Stimulated activated CD4-positive, alpha-beta T cell treated with anti-CD3 and anti-CD28 coated beads, Interleukin-4, amount 100 ng/mL, for 1 hour (primary cell): ENCODE data around the gene ZNF511.

Experiments
- DNase-seq: peaks from one replicate; pipeline ENCODE4 v3.0.0-alpha.2; 2020

Gene ZNF511

GRCh38 chr10:133274751-133275683 is 33.7 kb upstream of the ZNF511 start:
- DNase-seq, result peak; percentile 83

DNA sequence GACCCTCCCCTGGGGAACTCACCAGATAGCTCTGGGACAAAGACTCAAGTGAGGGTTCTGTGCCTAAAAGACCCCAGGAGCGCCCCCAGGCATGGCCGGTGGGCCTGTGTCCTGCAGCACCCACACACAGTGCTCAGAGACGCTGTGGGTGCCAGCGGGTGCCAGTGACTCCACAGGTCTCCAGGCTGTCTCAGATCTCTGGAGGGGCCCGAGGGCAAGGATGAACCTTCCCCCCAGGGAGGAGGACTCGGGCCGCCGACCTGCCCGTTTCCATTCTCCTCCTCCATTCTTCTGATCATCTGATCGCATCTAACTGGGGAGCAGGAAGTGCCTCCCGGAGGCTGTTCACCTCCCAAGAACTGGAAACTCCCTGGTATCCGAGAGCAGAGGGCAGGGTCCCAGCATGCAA is 33.0 kb upstream of the ZNF511 start:
- peak; percentile 53 for DNase-seq

DNA sequence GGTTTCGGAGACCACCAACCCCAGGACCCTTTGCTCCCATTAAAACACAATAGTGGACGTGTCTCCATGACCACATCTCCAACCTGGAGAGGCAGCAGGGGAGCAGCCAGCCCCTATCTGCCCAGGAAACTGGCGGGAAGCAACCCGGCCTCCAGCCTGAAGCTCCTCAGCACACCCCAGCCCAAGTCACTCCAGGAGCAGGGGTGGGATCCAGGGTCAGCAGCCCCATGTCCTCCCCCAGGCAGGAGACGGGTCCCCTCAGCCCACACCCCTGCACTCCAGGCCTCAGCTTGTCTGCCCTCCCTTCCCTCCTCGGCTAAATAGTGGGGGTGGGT is 32.6 kb upstream of the ZNF511 start:
- DNase-seq, result no peak

- DNase-seq, result peak; percentile 72
Observed at GRCh38 chr10:133276435-133277201, 32.1 kb upstream of the ZNF511 start, which contains the start of gene ADAM8. TSS of gene ADAM8 (minus strand) at chr10:133276868. CDS start at chr10:133276817, 51 bp downstream.

- no peak for DNase-seq
Observed at GRCh38 chr10:133277277-133277992, 31.3 kb upstream of the ZNF511 start.

DNA sequence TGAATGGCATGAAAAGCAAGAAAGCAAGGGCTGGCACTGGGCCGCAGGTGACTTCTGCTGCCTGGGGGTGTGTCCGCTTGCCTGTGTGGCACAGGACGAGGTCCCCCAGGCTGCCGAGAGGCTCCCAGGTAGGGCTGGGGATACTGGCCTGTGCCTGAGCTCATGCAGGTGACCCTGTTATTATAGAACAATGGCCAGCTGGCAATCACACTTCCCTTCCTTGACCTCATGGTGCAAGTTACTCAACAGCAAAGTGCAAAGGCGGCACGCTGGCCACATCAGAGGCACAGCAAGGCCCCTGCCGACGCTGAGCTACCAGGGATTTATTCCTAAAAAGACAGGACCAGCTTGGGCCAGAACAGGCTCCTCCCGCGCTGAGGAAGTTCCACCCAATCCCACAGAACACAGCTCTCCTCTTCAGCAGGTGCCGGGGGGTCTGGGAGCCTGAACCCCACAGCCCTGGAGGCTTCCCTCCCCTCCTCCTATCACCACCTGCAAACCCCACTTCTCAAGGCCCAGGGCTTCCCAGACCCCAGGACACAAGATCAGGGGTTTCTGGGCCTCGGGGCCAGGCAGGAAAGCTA is 30.6 kb upstream of the ZNF511 start:
- DNase-seq, result no peak

DNA sequence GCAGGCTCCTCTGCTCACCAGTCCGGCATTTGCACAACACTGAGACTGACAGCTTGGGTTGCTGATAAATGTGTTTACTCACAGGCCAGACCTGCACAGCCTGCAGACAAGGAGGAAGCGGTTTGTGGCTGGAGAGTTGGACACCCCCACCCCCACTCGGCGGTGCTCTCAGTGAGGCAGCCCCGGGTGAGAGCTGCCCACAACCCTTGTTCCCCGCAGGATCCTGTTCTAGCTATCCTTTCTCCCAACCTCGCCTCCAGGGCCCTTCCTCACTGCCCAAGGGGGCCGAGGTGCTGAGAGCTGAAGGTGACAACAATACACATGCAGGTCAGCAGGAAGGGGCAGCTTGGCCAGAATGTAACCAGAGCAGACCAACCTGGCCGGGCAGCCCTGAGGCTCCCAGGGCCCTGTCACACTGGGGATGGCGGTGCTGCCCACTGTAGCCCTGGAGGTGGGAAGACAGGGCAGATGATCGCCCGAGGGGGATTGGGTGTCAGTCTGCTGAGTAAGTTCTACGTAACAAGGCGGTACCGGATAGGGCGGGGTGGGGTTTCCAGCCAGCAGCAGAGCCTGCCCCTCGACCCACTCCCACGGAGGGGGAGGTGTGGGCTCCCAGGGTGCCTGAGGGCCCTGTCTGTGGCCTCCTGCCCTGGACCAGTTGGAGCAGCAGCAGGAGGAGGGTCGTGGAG is 30.0 kb upstream of the ZNF511 start:
- peak; percentile 32 for DNase-seq

DNA sequence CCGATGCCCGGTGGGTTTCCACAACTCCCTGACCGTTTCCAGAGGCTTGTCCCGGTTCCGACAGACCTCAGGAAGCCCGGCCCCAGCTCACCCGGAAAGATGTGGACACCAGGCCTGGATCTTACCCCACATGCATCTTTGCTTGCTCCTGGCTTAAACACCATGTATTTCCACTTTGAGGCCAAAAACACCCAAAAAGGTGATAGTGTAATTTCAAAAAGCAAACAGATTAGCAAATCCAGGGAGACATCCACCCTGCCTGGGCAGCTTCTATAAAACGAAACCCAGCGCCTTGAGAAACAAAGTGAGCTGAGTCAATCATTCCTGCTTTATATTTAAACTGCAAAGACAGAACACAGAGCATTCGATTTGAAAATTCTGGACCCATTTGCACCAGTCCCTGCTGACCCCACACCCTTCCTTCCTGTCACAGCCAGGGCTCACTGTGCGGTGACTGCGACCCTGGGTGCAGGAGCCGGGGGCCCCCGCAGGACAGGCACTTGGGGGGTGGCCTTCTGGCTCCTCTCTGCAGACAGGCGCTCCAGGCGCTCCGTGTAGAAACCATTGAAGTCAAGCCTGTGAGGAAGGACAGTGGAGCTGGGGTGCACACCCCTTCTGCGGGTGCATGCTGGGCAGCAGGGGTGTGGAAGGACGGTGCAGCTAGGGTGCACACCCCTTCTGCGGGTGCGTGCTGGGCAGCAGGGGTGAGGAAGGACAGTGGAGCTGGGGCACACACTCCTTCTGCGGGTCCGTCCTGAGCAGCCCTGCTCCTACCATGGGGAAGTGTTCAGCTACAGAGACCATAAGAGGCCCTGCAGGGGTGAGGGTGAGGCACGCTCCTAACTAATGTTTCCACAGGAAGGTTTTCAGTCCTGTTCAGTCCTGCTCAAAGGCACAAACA is 29.1 kb upstream of the ZNF511 start:
- DNase-seq, result no peak

GRCh38 chr10:133280391-133281059 is 28.2 kb upstream of the ZNF511 start:
- DNase-seq, result no peak

DNA sequence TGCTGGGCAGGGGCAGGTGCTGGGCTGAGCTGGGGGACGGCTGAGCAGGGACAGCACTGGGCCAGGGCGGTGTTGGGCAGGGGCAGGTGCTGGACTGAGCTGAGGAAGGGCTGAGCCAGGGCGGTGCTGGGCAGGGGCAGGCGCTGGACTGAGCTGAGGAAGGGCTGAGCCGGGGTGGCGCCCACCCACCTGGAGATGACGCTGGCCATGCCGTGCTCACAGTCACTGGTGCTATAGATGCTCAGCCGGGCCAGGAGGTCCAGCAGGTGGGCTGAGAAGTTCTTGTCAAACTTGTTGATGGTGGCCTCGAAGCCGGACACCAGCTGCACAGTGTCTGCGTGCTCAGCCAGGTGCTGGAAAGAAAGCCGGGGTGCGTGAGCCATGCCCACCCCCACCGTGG is 27.6 kb upstream of the ZNF511 start:
- no peak for DNase-seq

GRCh38 chr10:133281628-133282372 is 26.9 kb upstream of the ZNF511 start:
- DNase-seq, result no peak

DNA sequence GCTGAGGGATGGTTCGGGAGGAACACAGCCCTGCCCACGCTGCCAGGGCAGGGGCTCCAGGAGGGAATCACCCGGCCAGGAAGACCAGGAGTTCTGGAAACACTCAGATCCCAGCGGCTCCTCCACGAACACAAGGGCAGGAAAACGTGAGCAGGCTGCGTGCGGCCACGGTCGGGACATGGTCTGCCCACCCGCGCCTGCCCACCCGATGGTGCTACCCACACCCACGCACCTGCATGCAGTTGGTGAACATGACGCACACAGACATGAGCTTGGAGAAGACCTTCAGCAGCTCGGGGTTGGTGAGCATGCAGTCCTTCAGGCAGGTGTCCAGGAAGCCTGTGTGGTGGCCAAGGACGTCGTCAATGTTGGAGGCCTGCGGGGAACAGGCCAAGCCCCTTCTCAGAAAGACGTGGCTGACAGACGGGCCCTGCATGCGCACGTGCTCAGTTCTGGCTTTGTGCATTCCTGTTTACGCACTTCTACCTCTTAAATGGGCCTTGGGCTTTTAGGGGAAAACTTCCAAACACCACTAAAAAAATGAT is 25.8 kb upstream of the ZNF511 start:
- DNase-seq, result no peak

DNA sequence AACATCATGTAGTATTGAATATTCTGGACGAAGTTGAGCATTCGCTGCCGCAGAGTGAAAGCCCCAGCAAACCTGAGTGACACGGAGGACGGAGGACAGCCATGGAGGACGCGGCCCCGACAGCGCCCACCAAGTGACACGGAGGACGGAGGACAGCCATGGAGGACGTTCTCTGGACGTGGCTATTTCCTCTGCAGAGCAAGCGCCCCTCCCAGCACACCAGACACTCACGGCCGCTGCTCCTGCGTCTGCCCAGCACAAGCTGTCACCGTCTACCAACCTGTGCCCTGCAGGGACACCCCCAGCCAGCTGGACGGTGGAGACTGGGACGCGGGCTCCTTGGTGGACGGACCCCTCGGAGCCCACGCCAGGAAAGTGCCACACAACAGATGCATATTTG is 24.8 kb upstream of the ZNF511 start:
- no peak for DNase-seq

DNA sequence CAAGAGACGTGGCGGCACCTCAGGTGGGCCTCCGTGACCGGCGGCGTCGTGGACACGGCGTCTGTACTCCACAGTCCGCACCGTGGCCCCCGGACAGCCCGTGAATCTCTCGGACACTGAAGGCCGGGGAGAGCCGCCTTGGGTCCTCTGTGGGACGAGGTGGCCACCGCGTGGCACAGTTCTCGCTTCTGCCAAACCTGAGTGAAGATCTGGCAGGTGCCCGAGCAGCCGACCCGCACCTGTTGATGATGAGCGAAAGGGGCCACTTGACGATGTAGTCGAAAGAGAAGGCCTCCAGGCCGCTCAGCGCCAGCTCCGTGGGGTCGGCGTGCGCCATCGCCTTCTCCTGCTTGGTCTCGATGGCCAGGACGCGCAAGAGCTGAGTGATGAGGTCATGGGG is 23.5 kb upstream of the ZNF511 start:
- DNase-seq, result no peak

DNA sequence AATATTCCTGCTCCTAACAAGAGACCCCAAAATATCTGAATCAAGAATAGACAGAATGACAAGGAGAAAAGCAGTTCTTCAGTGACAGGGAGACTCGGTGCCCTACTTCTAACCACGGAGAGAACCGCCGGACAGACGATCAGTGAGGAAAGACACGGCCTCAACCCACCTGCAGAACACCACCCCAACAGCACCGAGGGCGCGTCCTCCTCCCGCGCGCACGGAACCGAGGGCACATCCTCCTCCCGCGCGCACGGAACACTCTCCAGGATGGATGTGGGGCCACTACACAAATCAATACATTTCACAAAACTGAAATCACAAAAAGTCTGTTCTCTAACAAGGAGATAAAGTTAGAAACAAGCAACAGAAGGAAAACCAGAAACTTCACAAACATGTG is 22.3 kb upstream of the ZNF511 start:
- no peak for DNase-seq

DNA sequence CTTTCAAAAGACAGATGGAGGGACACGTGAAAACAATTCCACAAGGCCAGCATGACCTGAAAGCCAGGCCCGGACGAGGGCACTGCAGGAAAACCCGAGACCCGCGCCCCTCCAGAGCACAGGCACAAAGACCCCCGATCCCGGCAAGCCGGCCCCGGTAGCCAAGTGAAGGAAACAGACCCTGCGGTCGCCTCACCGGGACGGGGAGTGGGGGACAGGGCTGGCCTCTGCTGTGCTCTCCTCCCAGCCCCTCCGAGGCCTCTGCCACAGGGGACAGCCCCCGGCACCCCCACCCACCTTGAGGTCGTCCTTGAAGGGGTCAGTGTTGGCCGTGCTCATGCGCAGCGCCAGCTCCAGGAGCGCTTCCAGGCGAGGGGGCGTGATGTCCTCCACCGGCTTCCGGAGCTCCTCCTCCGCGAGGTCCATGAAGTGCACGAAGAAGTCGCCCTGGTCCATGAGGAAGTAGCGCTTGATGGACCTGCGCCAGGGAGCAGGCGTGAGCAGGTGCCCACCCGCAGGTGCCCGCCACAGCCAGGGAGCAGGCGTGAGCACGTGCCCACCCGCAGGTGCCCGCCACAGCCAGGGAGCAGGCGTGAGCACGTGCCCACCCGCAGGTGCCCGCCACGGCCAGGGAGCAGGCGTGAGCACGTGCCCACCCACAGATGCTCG is 20.7 kb upstream of the ZNF511 start:
- no peak for DNase-seq

- no peak for DNase-seq
Observed at GRCh38 chr10:133289761-133290160, 19.0 kb upstream of the ZNF511 start.

- DNase-seq, result no peak
Observed at GRCh38 chr10:133292919-133293809, 15.6 kb upstream of the ZNF511 start.
